HG03442 (cell line): Measurements from ENCODE around the gene PTPRF.

Experiments
- ATAC-seq: cut with Tn5 transposase; IDR thresholded peaks from one replicate; pipeline ENCODE4 v1.9.1; 2021; ENCODE audit warnings: mild to moderate bottlenecking, moderate library complexity; ENCODE audit not compliant: unreplicated experiment

Gene PTPRF

DNA sequence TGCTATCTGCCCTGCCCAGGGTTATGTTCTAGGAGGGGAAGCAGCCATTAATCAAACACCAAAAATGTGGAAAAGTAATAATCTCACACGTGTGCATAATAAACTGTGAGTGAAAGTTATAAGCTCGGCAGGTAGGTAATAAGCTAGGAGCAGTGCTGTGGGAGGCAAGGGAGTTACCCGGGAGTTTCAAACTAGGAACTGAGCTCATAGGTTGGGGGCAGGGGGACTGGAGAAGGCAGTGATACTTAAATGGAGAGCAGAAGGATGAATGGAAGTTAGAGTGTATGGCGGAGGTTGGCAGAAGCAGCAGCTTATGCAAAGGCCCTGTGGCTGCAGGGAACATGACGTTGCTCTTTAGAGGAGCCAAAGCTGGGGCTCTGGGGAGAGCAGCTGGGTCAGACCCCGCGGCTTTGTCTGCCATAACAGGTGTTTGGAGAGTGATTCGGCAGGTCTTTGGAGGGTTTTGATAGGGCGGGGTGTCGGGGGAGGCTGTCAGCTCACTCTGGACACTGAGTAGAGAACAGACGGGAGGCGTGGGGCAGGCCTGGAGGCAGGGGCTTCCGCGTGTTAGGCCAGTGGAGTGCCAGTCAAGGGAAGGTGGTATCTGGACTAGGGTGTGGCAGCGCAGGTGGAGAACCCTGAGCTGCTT lies 20.0 kb downstream of the PTPRF start:
- ATAC-seq: no peak

GRCh38 chr1:43551396-43551888 lies 20.8 kb downstream of the PTPRF start:
- no peak for ATAC-seq

GRCh38 chr1:43552059-43552742 lies 21.5 kb downstream of the PTPRF start:
- no peak for ATAC-seq

- no peak for ATAC-seq
Measured at GRCh38 chr1:43552813-43553212, 22.1 kb downstream of the PTPRF start.

DNA sequence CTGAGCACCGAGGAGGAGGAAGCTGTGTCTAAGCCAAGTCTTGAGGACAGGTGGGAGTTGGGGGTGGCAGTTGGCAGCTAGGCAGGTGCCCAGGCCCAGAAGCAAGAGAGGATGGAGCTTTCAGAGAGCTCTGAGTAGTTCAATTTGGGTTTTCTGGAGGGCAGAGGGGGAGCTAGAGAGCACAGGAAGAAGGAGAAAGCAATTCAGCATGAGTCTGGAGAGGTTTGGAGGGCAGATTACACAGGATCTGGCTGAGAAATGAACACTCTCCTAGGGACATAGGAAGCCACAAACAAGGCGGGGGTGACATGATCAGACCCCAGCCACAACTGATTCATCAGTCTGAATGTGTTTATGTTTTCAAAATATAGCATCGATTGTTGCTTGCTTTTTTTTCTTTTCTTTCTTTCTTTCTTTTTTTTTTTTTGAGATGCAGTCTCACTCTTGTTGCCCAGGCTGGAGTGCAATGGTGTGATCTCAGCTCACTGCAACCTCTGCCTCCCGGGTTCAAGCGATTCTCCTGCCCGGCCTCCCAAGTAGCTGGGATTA lies 23.8 kb downstream of the PTPRF start:
- no peak for ATAC-seq

GRCh38 chr1:43556782-43557181 lies 26.1 kb downstream of the PTPRF start:
- no peak for ATAC-seq

DNA sequence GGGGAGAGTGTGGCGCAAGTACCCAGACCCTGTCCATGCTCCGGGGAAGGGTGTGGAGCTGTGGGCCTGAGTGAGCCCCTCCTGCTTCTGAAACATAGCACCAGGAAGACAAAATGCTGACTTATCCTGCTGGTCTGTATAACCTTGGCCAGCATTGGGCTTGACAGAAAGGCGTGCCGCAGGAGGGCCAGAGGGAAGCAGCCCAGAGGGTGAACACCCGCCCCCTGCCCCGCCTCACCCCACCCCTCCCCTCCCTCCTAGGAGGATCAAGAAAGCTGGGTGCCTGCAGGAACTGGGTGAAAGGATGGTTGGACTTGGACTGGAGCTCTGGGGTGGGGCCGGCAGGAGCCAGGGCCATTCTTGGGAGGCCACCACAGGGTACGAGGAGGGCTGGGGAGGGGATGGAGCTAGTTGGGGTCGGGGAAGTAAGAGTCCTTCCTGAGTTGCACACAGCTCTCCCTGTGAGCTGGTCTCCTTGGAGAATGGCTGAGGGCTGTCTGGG lies 27.1 kb downstream of the PTPRF start:
- no peak for ATAC-seq

DNA sequence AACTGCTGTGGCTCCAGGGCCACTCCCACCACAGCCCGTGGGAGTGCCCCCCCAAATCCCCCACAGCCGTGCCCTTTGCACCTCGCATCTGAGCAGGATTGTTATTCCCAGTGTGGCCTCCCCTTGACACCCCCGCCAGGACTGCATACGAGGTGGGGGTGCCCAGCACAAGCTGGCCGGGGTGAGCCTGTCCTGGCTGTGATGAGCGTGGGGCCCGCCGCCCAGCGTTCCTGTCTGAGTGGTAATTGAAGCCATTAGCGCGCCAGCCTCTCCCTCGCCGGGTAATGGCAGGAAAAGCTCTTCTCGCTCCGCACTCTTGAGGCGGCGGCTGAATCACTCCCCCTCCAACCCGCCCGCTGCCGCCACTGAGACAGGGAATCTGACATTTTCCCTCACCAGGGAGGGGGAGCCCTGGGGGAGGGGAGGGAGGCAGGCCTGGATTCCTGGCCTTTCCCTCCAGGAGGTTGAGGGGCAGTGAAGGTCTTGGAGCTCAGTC lies 27.7 kb downstream of the PTPRF start:
- ATAC-seq: no peak

DNA sequence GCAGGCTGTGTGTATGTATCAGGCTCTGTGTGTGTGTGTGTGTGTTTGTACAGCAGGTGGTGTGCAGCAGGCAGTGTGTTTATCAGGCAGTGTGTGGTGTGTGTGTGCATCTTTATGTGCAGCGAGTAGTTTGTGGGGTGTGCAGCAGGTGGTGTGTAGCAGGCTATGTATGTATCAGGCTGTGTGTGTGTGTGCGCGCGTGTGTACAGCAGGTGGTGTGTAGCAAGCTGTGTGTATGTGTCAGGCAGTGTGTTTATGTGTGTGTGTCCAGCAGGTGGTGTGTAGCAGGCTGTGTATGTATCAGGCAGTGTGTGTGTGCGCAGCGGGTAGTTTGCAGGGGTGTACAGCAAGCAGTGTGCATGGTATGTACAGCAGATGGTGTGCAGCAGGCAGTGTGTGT lies 29.0 kb downstream of the PTPRF start:
- ATAC-seq: no peak

DNA sequence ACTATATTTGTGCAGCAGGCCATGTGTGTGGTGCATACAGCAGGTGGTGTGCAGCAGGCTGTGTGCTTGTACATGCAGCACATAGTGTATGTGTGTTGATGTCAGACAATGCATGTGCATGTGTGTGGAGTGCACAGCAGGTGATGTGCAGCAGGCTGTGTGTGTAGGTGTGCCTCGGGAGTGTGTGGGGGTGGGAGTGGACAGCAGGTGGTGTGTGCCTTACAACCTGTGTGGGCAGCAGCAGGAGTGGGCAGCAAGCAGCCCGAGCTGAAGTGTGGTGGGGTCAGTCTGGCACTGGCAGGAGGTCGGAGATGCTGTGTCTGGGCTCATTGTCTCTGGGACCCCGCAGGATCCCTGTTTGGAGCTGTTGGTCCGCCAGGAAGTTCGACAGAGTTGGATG lies 29.6 kb downstream of the PTPRF start:
- ATAC-seq: no peak

- ATAC-seq: no peak
Measured at GRCh38 chr1:43563876-43564539, 33.3 kb downstream of the PTPRF start.

- ATAC-seq: no peak
Measured at GRCh38 chr1:43564551-43565348, 34.1 kb downstream of the PTPRF start.

DNA sequence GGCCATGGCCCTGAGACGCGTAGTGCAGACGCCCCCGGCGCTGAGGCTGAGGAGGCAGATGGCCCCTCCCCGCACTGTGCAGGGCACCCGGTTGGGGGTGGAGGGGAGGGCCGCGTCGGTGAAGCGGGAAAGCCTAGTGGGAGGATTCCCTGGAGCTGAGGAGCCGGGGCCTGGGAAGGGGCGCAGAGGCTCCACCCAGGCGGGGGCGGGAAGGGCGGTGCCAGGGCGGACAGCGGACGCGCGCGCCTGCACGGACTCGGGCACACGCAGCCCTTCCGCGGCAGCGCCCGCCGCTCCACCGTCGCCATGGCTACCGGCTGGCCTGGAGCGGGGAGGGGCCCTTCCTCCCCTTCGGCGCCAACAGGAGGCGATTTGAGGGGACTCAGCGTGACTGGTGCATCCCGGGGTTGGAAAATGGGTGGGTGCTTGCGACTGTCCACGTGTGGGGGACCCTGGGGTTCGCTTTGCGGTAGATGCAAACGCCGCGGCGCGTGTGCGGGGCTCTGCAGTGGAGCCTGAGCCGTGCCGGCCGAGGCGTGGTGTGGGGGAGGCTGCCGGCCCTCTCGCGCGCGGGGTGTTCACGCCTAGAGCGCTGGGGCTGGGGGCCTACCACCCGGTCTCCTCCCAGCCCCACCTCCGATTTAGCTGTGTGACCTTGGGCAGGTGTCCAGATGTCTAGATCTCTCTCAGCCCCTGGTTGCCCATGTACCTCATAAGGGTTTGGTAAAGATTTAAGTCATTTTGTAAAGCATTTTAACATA lies 35.1 kb downstream of the PTPRF start:
- ATAC-seq: peak; percentile 41

DNA sequence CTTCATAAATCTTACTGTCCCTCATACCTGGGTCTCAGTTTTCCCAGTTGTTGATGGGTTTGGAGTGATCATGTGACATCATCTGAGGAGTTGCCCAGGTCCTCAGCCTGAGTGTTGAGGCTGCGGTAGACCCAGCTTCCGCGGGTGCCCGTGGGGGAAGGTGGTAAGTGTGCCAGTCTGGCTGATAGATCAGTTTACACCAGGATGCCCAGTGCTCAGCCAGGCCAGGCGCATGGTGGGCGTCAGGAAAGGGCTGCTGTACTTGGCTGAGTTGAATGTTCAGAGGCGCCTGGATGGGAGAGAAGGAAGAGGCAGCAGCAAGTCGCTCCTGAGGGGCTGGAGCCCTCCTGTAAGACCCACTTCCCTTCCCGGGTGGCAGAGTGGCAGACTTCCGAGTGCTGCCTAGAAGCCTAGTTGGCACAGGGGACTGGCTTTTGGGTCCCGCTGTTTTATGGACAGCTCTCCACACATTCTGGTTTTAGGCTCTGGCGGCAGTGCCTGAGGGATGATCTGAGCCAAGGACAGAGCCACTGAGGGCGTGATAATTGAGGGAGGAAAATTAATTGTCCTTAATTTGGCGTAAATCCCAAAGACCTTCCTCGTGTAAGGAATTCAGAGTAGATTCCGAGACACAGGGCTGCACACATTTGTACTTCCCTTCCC lies 35.8 kb downstream of the PTPRF start:
- no peak for ATAC-seq

DNA sequence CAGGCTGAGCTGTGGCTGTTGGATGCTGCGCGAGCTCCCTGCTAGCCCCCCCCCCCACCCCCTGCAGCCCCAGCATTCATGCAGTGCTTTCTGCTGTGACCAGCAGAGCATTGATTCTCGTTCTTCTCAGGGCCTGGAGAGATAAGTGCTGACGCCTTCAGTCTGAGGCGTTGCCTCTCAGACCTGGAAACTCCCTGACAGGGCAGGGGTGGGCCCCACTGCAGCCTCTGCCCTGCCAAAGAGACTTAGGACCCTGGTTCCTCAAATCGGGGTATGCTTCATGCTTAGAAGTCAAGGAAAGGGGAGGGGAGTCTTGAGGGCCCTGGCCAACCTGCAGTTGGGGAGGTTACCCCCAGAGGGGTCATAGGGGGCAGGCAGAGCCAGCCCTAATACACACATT lies 38.5 kb downstream of the PTPRF start:
- no peak for ATAC-seq

- ATAC-seq: no peak
Measured at GRCh38 chr1:43570277-43570676, 39.6 kb downstream of the PTPRF start.

DNA sequence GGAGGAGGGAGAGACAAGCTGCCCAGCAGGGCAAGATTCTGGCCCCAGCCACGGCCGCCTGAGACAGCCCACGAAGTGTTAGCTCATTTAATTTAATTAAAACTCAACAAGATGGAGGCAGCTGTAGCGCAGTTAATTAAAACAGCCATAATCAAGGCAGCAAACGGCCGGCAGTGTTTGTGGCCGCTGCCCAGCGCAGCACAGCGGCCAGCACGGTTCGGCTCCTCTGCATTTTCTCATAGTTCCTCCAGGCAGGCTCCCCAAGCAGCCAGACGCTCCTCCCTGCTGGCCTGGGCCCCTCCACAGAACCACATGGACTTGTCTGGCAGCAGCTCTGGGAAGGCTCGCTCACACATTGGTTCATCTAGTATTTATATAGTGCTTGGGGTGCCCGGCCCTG lies 40.0 kb downstream of the PTPRF start:
- no peak for ATAC-seq

GRCh38 chr1:43572084-43572483 lies 41.4 kb downstream of the PTPRF start:
- no peak for ATAC-seq

GRCh38 chr1:43572538-43572937 lies 41.9 kb downstream of the PTPRF start:
- no peak for ATAC-seq
